Large intestine (tissue), 3 donors: ENCODE results near the gene PYCR2. TPM values are rescaled to one million over a fixed set of nuclear protein-coding genes. Genes with fewer than 3 reads are reported as not detected.

ENCODE experiments used
- DNase-seq, 2 donors: peaks; one replicate each; pipeline versions ENCODE4 v3.0.0 to v3.0.0-alpha.2; 2013
- H3K27ac ChIP-seq: one replicate; pipeline ENCODE4 v1.5.1; 2013; ENCODE audit warnings: low read length
- H3K27me3 ChIP-seq: 2 replicates; pipeline ENCODE4 v1.6.1; 2013; ENCODE audit warnings: low read length; ENCODE audit not compliant: control insufficient read depth, insufficient read depth
- H3K36me3 ChIP-seq: 2 replicates; pipeline ENCODE4 v1.6.1; 2013; ENCODE audit warnings: low read length; ENCODE audit not compliant: control insufficient read depth, insufficient read depth
- H3K4me1 ChIP-seq: one replicate; pipeline ENCODE4 v1.6.1; 2013; ENCODE audit warnings: low read length; ENCODE audit not compliant: control insufficient read depth, insufficient read depth
- H3K4me3 ChIP-seq: one replicate; pipeline ENCODE4 v1.5.1; 2013; ENCODE audit warnings: low read length
- H3K9me3 ChIP-seq: one replicate; pipeline ENCODE4 v1.6.1; 2013; ENCODE audit warnings: mild to moderate bottlenecking, low read depth, low read length, moderate library complexity; ENCODE audit not compliant: control insufficient read depth
- WGBS: methylation state at CpG from one replicate; pipeline ENCODE4 v1.1.5; 2013; ENCODE audit warnings: low lambda C conversion rate; ENCODE audit not compliant: insufficient coverage; 5-methylcytosine and 5-hydroxymethylcytosine counted together
- polyA plus RNA-seq: library from polyadenylated mRNA; unstranded; fragments of 120-200 nt; gene quantifications from one replicate; pipeline ENCODE4 v1.2.1, GENCODE V29; 2013

PYCR2 gene
- polyA plus RNA-seq, 1 donor, result 43.0 TPM

- Histone ChIP-seq H3K4me1 (no peaks in the 10 kb centered on the region), H3K9me3 (no peaks in the 10 kb centered on the region), H3K27me3 (peaks cover 6% of the 10 kb centered on the region), H3K27ac (no peak overlapping the region), H3K36me3 (no peaks in the 10 kb centered on the region), H3K4me3 (no peak overlapping the region)
- DNase-seq, result no peak
- 100% methylated on average over 2 of the region's 20 CpGs for WGBS
Measured at GRCh38 chr1:225961659-225962439, 37.8 kb upstream of the PYCR2 start.

DNA sequence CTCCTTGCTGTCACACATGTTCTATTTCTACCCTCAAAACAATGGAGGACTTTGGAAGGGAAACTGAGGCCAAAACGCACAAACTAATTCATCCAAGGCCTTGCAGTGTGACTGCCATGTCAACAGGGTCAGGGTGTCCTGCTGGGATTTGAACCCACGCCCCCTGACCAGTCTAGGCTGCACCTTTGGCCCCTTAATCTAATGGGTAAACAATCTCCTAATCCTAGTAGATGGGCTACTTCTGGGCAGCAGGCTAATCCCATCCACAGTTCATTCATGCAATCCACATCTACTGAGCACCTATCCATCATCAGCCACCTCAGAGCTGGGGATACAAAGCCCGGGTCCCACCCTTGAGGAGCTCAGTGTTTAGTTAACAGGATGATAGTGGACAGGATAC is 34.0 kb upstream of the PYCR2 start:
- WGBS, result no CpG with 5 or more reads among the region's 3 CpGs
- H3K4me1 ChIP-seq, result no peaks in the 10 kb centered on the region

GRCh38 chr1:225954753-225955152 is 30.7 kb upstream of the PYCR2 start:
- H3K27ac ChIP-seq, result no peak overlapping the region
- no CpG with 5 or more reads among the region's 1 CpG for WGBS
- no peaks in the 10 kb centered on the region for H3K36me3 ChIP-seq
- no peak overlapping the region for H3K4me3 ChIP-seq
- DNase-seq, result no peak
- H3K4me1 ChIP-seq, result no peaks in the 10 kb centered on the region
- no peaks in the 10 kb centered on the region for H3K9me3 ChIP-seq
- H3K27me3 ChIP-seq, result peaks cover 3% of the 10 kb centered on the region

More for the DNA sequence above, 34.0 kb upstream of the PYCR2 start:
- no peak overlapping the region for H3K4me3 ChIP-seq
- no peak overlapping the region for H3K27ac ChIP-seq
- H3K27me3 ChIP-seq, result peaks cover 10% of the 10 kb centered on the region
- no peaks in the 10 kb centered on the region for H3K9me3 ChIP-seq
- H3K36me3 ChIP-seq, result no peaks in the 10 kb centered on the region
- DNase-seq, result no peak

- WGBS, result no CpG with 5 or more reads among the region's 4 CpGs
- H3K9me3 ChIP-seq, result no peaks in the 10 kb centered on the region
Measured at GRCh38 chr1:225953315-225953714, 29.3 kb upstream of the PYCR2 start.

GRCh38 chr1:225950905-225951497 is 27.0 kb upstream of the PYCR2 start:
- Histone ChIP-seq H3K9me3 (no peaks in the 10 kb centered on the region), H3K4me1 (no peaks in the 10 kb centered on the region), H3K27ac (no peak overlapping the region), H3K36me3 (no peaks in the 10 kb centered on the region), H3K27me3 (peaks cover 14% of the 10 kb centered on the region), H3K4me3 (no peak overlapping the region)
- no peak for DNase-seq
- WGBS, result no CpG with 5 or more reads among the region's 9 CpGs

More at GRCh38 chr1:225953315-225953714, 29.3 kb upstream of the PYCR2 start:
- Histone ChIP-seq H3K4me1 (no peaks in the 10 kb centered on the region), H3K27ac (no peak overlapping the region), H3K4me3 (no peak overlapping the region), H3K36me3 (no peaks in the 10 kb centered on the region), H3K27me3 (peaks cover 8% of the 10 kb centered on the region)
- no peak for DNase-seq

DNA sequence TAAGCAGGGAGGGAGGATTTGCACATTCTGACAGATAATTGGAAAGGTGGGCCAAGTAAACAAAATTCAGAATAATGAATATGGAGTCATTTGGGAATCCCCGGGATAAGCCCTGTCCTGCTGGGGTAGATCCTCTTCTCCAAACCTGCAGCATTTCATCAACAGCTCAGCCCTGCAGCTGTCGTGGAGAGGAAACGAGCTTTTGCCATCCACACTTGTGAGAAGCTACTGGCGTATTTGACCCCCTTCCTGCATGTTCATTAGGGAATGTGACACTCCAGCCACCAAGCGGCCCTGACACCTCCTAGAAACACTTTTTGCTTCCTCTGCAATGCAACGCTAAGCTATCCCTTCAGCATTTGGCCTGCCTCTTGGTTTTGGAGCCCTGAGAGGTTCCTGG is 25.0 kb upstream of the PYCR2 start:
- DNase-seq, result no peak
- H3K4me3 ChIP-seq, result no peak overlapping the region
- H3K36me3 ChIP-seq, result no peaks in the 10 kb centered on the region
- peaks cover 11% of the 10 kb centered on the region for H3K27me3 ChIP-seq
- H3K9me3 ChIP-seq, result no peaks in the 10 kb centered on the region
- H3K27ac ChIP-seq, result no peak overlapping the region
- WGBS, result no CpG with 5 or more reads among the region's 6 CpGs
- H3K4me1 ChIP-seq, result no peaks in the 10 kb centered on the region

- H3K4me3 ChIP-seq, result no peak overlapping the region
- H3K9me3 ChIP-seq, result no peaks in the 10 kb centered on the region
- H3K27me3 ChIP-seq, result peaks cover 11% of the 10 kb centered on the region
- H3K27ac ChIP-seq, result no peak overlapping the region
- DNase-seq, result no peak
- no peaks in the 10 kb centered on the region for H3K4me1 ChIP-seq
- no CpG with 5 or more reads among the region's 5 CpGs for WGBS
- no peaks in the 10 kb centered on the region for H3K36me3 ChIP-seq
Measured at GRCh38 chr1:225946803-225947202, 22.8 kb upstream of the PYCR2 start.

DNA sequence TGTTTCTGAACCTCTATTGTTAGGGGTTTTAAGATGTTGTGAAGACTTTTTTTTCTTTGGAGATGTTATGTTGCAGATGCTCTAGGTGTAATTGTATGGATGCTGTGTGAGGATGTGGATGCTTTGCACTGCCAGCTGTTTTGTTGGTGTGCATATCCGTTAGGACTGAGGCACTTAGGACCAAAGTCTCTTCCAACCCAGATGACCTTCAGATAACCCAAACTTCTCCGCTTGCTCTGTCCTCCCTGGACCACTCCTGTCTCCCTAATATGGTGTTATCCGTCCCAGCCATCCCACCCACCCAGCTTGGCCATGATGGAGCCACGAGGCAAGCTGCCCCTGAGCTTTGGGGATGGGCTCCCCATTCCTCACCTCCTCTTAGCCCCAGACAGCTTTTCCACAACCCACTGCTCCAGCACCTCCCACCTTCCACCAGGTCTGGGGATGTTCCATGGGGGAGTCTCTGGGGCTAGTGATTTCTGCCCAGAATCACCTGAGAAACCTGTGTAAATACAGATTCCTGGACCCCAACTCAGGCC is 22.1 kb upstream of the PYCR2 start:
- WGBS, result no CpG with 5 or more reads among the region's 4 CpGs
- H3K9me3 ChIP-seq, result no peaks in the 10 kb centered on the region
- no peaks in the 10 kb centered on the region for H3K36me3 ChIP-seq
- no peak overlapping the region for H3K27ac ChIP-seq
- no peak overlapping the region for H3K4me3 ChIP-seq
- DNase-seq, result no peak
- peaks cover 11% of the 10 kb centered on the region for H3K27me3 ChIP-seq
- no peaks in the 10 kb centered on the region for H3K4me1 ChIP-seq

DNA sequence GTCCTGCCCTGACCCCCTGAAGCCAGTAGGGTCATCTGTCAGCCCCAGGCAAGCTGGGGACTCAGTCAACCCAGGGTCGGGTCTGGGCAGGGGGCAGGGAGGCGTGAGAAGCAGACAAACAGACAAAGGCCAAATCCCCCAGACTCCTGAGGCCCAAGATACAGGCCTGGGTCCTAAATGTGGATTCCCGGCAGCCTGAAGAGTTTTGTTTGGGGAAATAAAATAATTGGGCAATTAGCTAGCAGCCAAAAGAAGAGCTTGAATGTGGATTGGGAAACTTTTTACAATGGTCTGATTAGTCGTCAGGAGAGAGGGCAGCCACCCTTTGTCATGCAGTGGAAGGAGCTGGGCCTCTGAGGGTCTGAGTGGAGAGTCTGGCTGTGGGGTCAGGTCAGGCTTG is 21.5 kb upstream of the PYCR2 start:
- no peak for DNase-seq
- Histone ChIP-seq H3K9me3 (no peaks in the 10 kb centered on the region), H3K4me3 (no peak overlapping the region), H3K36me3 (no peaks in the 10 kb centered on the region), H3K27ac (no peak overlapping the region), H3K4me1 (no peaks in the 10 kb centered on the region), H3K27me3 (peaks cover 11% of the 10 kb centered on the region)
- no CpG with 5 or more reads among the region's 4 CpGs for WGBS

- Histone ChIP-seq H3K27me3 (peaks cover 11% of the 10 kb centered on the region), H3K4me3 (no peak overlapping the region), H3K36me3 (no peaks in the 10 kb centered on the region), H3K27ac (no peak overlapping the region), H3K4me1 (no peaks in the 10 kb centered on the region), H3K9me3 (no peaks in the 10 kb centered on the region)
- no peak for DNase-seq
- WGBS, result no CpG with 5 or more reads among the region's 7 CpGs
Measured at GRCh38 chr1:225944951-225945350, 20.9 kb upstream of the PYCR2 start.
